ENCODE results near the gene TTC28. TPM values are rescaled to one million over a fixed set of nuclear protein-coding genes. Genes with fewer than 3 reads are reported as not detected.

TTC28 gene
- total and polyA plus RNA-seq, 2 donors (not counting 3 experiments of a cell fraction or from before 2014, with no cell fraction given): 16.5 to 51.1 TPM

DNA sequence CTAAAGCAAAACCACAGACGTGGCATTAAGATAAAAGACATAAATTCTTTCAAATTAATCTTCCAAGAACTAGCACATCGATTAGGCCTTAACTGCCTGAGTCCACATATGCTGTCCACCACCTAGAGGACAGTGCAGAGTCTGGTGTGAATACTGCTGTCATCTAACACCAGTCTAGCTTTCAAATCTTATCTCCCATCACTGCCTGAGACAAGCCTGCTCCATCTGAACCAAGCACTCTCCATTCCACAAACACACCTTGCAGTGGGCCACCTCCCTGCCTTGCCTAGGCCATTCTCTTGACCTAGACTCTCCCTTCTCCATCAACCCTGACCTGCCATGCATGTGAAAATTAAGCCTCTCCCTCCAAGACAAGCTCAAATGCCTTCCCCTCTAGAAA lies 631.1 kb downstream of the TTC28 start:
- ChIA-PET POLR2A (no interaction called here), CTCF (interaction anchor here (1.0 to 7.7 kb wide), 5 partner anchors 15 to 552 kb away, joined by 3 to 86 read pairs (median 6); no protein-coding TSS in a partner anchor)
- intact Hi-C loops (cut with micrococcal nuclease) (no loop called here), dilution Hi-C loops (cut with MboI; ENCODE audit: extremely low pct_ligation_motif_present, low sequenced_read_pairs) (no loop called here)
- H3K36me3 ChIP-seq (ENCODE audit: control insufficient read depth in 2 of 2, extremely low read depth in 1 of 2, insufficient read depth in 2 of 2, low read length in 2 of 2): no peaks in the 10 kb centered on the region
- H3K27me3 ChIP-seq (ENCODE audit: control insufficient read depth in 2 of 2, insufficient read depth in 2 of 2, low read length in 2 of 2): no peaks in the 10 kb centered on the region
- TF ChIP-seq, protein P1, sequence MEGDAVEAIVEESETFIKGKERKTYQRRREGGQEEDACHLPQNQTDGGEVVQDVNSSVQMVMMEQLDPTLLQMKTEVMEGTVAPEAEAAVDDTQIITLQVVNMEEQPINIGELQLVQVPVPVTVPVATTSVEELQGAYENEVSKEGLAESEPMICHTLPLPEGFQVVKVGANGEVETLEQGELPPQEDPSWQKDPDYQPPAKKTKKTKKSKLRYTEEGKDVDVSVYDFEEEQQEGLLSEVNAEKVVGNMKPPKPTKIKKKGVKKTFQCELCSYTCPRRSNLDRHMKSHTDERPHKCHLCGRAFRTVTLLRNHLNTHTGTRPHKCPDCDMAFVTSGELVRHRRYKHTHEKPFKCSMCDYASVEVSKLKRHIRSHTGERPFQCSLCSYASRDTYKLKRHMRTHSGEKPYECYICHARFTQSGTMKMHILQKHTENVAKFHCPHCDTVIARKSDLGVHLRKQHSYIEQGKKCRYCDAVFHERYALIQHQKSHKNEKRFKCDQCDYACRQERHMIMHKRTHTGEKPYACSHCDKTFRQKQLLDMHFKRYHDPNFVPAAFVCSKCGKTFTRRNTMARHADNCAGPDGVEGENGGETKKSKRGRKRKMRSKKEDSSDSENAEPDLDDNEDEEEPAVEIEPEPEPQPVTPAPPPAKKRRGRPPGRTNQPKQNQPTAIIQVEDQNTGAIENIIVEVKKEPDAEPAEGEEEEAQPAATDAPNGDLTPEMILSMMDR (IDR thresholded peaks at IDR 0.05; ENCODE audit: extremely low read depth in 1 of 2, insufficient read depth in 1 of 2, low read depth in 1 of 2, low read length in 2 of 2): no peak
- no peak for TF ChIP-seq JUN (IDR thresholded peaks at IDR 0.05; ENCODE audit: borderline replicate concordance, insufficient read depth, insufficient read length, low read depth)
- TF ChIP-seq, protein P2, sequence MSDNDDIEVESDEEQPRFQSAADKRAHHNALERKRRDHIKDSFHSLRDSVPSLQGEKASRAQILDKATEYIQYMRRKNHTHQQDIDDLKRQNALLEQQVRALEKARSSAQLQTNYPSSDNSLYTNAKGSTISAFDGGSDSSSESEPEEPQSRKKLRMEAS (IDR thresholded peaks at IDR 0.05; ENCODE audit: insufficient read depth, insufficient read length): no peak
- TF ChIP-seq EZH2 (IDR thresholded peaks at IDR 0.05; ENCODE audit: borderline replicate concordance, low read depth, low read length, severe bottlenecking): no peak
- TF ChIP-seq GATA2 (IDR thresholded peaks at IDR 0.05; ENCODE audit: insufficient read depth, insufficient read length, low read depth, low read length): no peak
- no peak for TF ChIP-seq FOS (IDR thresholded peaks at IDR 0.05; ENCODE audit: borderline replicate concordance, insufficient read depth, low read length)
- TF ChIP-seq POLR2A (IDR thresholded peaks at IDR 0.05; ENCODE audit: low read depth, low read length): no peak
- no peak for TF ChIP-seq MYC (IDR thresholded peaks at IDR 0.05; ENCODE audit: low read depth, low read length)
- no peak for TF ChIP-seq POLR2AphosphoS5 (IDR thresholded peaks at IDR 0.05; ENCODE audit: insufficient read depth, low read depth, low read length)
- FAIRE-seq (no peak), DNase-seq (ENCODE audit: low read depth, low spot score) (no peak)
- no peak overlapping the region for H2AFZ ChIP-seq (ENCODE audit: low read depth, low read length)
- no peak overlapping the region for H3K9ac ChIP-seq (replicated peaks; ENCODE audit: extremely low read depth, insufficient read depth, low read length)
- no peaks in the 10 kb centered on the region for H3K9me3 ChIP-seq (replicated peaks; ENCODE audit: control insufficient read depth, insufficient read depth, low read length)
- H3K4me1 ChIP-seq (ENCODE audit: control insufficient read depth, extremely low read depth, insufficient read depth, low read length): peaks cover 12% of the 10 kb centered on the region
- no peak overlapping the region for H3K27ac ChIP-seq (ENCODE audit: insufficient read depth, low read depth, low read length)
- H3K79me2 ChIP-seq (ENCODE audit: control insufficient read depth, insufficient read depth, low read length): no peaks in the 10 kb centered on the region
- no peak overlapping the region for H3K4me3 ChIP-seq (replicated peaks in 1 of 3; ENCODE audit: insufficient read depth in 1 of 3, low read depth in 1 of 3, low read length in 3 of 3)
- no TSS peak for BruUV-seq (replicated peaks)
- H3K9me1 ChIP-seq (replicated peaks; ENCODE audit: control insufficient read depth, extremely low read depth, insufficient read depth, low read length): no peaks in the 10 kb centered on the region
- H4K20me1 ChIP-seq (replicated peaks; ENCODE audit: control insufficient read depth, extremely low read depth, insufficient read depth, low read length): no peaks in the 10 kb centered on the region
- H3K4me2 ChIP-seq (ENCODE audit: insufficient read depth, low read length): no peak overlapping the region

Measured in endothelial cell of umbilical vein (primary cell).